Natural killer cell (primary cell): ENCODE results near the gene CACNA1S. TPM values are rescaled to one million over a fixed set of nuclear protein-coding genes. Genes with fewer than 3 reads are reported as not detected.

Experiments
- ATAC-seq, 3 donors: fragments of 150-1000 bp in 2 of 3; fragments of 200-7000 bp in 1 of 3; cut with Tn5 transposase; 1 replicate in 1 of 3; 2 replicates in 2 of 3; pipeline ENCODE4 v1.10.0; 2021; ENCODE audit warnings: mild to moderate bottlenecking in 2 of 3, moderate library complexity in 2 of 3
- DNase-seq, 2 donors: peaks; one replicate each; pipeline versions ENCODE4 v3.0.0 to v3.0.0-alpha.2; 2013 to 2021; ENCODE audit warnings: mixed read lengths in 1 of 2
- H3K27ac ChIP-seq: one replicate; pipeline ENCODE4 v1.5.1; 2013; ENCODE audit warnings: mild to moderate bottlenecking, low read length
- H3K27me3 ChIP-seq: one replicate; pipeline ENCODE4 v1.6.1; 2013; ENCODE audit warnings: low read length; ENCODE audit not compliant: control insufficient read depth, insufficient read depth
- H3K36me3 ChIP-seq: one replicate; pipeline ENCODE4 v1.6.1; 2013; ENCODE audit warnings: low read length; ENCODE audit not compliant: control insufficient read depth, insufficient read depth
- H3K4me1 ChIP-seq: one replicate; pipeline ENCODE4 v1.6.1; 2013; ENCODE audit warnings: low read length; ENCODE audit not compliant: control insufficient read depth, insufficient read depth
- H3K4me3 ChIP-seq: one replicate; pipeline ENCODE4 v1.5.1; 2013; ENCODE audit warnings: low read length
- H3K9me3 ChIP-seq: one replicate; pipeline ENCODE4 v1.6.1; 2013; ENCODE audit warnings: low read length; ENCODE audit not compliant: control insufficient read depth, insufficient read depth
- H3K27ac Mint-ChIP-seq, 2 donors: one replicate each; pipeline ENCODE4 v1.8.0; 2022; ENCODE audit warnings: mild to moderate bottlenecking in 2 of 2, mixed read lengths in 2 of 2, moderate library complexity in 1 of 2
- H3K27me3 Mint-ChIP-seq, 2 donors: one replicate each; pipeline ENCODE4 v1.8.0; 2022; ENCODE audit warnings: low read depth in 2 of 2, mixed read lengths in 2 of 2
- H3K36me3 Mint-ChIP-seq: one replicate; pipeline ENCODE4 v1.8.0; 2022; ENCODE audit warnings: mixed read lengths
- H3K4me1 Mint-ChIP-seq, 2 donors: one replicate each; pipeline ENCODE4 v1.8.0; 2022; ENCODE audit warnings: mixed read lengths in 2 of 2
- H3K4me3 Mint-ChIP-seq: one replicate; pipeline ENCODE4 v1.8.0; 2022; ENCODE audit warnings: mild to moderate bottlenecking, moderate library complexity, mixed read lengths
- H3K9me3 Mint-ChIP-seq, 2 donors: one replicate each; pipeline ENCODE4 v1.8.0; 2022; ENCODE audit warnings: mixed read lengths in 2 of 2
- WGBS: methylation state at CpG from one replicate; pipeline ENCODE4 v1.1.7; 2013; ENCODE audit warnings: missing lambda C conversion rate; ENCODE audit not compliant: insufficient coverage; 5-methylcytosine and 5-hydroxymethylcytosine counted together
- intact Hi-C: fragments of 100-400 bp; cut with micrococcal nuclease; formaldehyde crosslinking; loops from one replicate; pipeline ENCODE4 v1.14.2; 2022
- total RNA-seq, 4 donors: library from RNA; stranded (reverse); fragments of 120-200 nt in 1 of 4; gene quantifications; one replicate each; pipeline versions ENCODE4 v1.2.3 to v1.2.4, GENCODE V29; 2013 to 2022
- TF ChIP-seq, protein P1 (sequence below): fragments of 200-600 bp; IDR thresholded peaks from one replicate; pipeline ENCODE4 v1.8.0; 2022; ENCODE audit warnings: antibody characterized with exemption

CACNA1S gene
- total RNA-seq, 3 donors from 2014 or later (not counting 1 experiment from before 2014, with no cell fraction given) = not detected

DNA sequence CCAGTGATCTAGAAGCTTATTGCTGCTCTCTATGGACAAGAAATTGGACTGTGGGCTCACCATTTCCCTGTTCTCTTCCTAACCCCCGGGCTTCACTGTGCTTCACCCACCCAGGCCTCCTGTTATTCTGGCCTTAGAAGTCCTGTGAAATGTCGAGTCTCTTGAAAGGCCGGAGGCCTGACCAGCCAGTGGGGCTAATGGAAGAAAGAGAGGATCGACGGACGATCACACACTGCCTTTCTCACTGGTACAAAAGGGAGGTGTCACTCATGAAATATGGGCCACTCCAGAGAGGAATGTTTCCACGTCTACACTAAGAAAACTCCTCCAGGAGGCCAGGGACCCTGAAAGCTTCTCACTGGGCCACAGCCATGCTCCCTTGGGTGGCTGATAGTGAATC is 36.1 kb downstream of the CACNA1S start:
- Mint-ChIP-seq H3K36me3 (no peaks in the 10 kb centered on the region), H3K4me3 (no peak overlapping the region), H3K4me1 (peaks cover 0 to 5% of the 10 kb centered on the region in 2 donors), H3K27me3 (peaks cover 0 to 2% of the 10 kb centered on the region in 2 donors), H3K9me3 (no peaks in the 10 kb centered on the region), H3K27ac (no peak overlapping the region)
- TF ChIP-seq, protein P1, sequence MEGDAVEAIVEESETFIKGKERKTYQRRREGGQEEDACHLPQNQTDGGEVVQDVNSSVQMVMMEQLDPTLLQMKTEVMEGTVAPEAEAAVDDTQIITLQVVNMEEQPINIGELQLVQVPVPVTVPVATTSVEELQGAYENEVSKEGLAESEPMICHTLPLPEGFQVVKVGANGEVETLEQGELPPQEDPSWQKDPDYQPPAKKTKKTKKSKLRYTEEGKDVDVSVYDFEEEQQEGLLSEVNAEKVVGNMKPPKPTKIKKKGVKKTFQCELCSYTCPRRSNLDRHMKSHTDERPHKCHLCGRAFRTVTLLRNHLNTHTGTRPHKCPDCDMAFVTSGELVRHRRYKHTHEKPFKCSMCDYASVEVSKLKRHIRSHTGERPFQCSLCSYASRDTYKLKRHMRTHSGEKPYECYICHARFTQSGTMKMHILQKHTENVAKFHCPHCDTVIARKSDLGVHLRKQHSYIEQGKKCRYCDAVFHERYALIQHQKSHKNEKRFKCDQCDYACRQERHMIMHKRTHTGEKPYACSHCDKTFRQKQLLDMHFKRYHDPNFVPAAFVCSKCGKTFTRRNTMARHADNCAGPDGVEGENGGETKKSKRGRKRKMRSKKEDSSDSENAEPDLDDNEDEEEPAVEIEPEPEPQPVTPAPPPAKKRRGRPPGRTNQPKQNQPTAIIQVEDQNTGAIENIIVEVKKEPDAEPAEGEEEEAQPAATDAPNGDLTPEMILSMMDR = no peak
- Histone ChIP-seq H3K36me3 (no peaks in the 10 kb centered on the region), H3K27ac (no peak overlapping the region), H3K27me3 (no peaks in the 10 kb centered on the region), H3K4me3 (no peak overlapping the region), H3K4me1 (no peaks in the 10 kb centered on the region), H3K9me3 (no peaks in the 10 kb centered on the region)
- 89% methylated on average over 7 of the region's 7 CpGs for whole genome bisulfite sequencing
- ATAC-seq (no peak), DNase-seq (no peak)
- intact Hi-C loops = no loop called here

DNA sequence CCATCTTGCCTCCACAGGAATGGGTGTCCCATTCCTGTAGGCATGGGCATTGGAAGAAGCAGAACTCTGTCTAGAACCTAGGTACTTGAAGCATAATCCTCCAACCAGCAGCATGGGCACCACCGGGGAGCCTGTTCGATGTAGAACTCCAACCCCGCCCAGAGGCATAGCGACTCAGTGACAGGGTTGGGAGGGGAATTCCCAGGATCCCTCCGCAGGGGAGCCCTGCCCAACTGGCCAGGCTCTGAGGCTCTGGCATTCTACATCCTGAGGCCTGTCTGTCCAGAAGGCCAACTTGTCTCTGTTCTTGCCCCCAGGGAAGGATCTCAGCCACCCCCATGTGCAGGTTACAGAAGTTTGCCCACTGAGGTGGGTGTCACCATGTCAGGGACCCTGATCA is 38.2 kb downstream of the CACNA1S start:
- H3K4me3 Mint-ChIP-seq = no peak overlapping the region
- H3K27me3 ChIP-seq = no peaks in the 10 kb centered on the region
- no peaks in the 10 kb centered on the region for H3K9me3 Mint-ChIP-seq
- no peaks in the 10 kb centered on the region for H3K9me3 ChIP-seq
- no peaks in the 10 kb centered on the region for H3K36me3 Mint-ChIP-seq
- no peak overlapping the region for H3K27ac Mint-ChIP-seq
- no peak overlapping the region for H3K4me3 ChIP-seq
- H3K27me3 Mint-ChIP-seq = no peaks in the 10 kb centered on the region
- WGBS = 97% methylated on average over 5 of the region's 5 CpGs
- H3K4me1 Mint-ChIP-seq = peaks cover 0 to 5% of the 10 kb centered on the region in 2 donors
- TF ChIP-seq, protein P1 = no peak
- intact Hi-C loops = no loop called here
- DNase-seq (no peak), ATAC-seq (no peak)
- H3K4me1 ChIP-seq = no peaks in the 10 kb centered on the region
- H3K36me3 ChIP-seq = no peaks in the 10 kb centered on the region
- H3K27ac ChIP-seq = no peak overlapping the region

DNA sequence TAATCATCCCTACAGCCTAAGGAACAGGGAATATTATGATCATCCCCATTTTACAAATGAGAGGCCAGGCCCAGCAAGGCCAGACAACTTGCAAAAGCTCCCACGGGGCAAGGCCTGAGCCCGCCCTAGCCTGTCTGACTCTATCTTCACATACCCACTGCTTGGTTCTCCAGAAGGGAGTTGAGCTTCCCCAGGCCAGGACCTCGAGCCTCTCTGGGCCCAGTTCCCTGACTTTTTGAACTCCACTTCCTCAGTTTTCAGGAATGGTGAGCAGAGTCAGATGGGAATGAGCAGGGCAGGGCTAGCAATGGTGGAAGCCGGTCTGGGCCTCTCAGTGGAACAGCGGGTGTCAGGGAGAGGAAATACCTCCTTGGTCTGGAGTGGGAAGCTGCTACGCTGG is 39.3 kb downstream of the CACNA1S start:
- DNase-seq (no peak), ATAC-seq (no peak)
- no peaks in the 10 kb centered on the region for H3K36me3 Mint-ChIP-seq
- WGBS = 90% methylated on average over 6 of the region's 6 CpGs
- no peaks in the 10 kb centered on the region for H3K36me3 ChIP-seq
- H3K27ac Mint-ChIP-seq = no peak overlapping the region
- H3K4me1 ChIP-seq = no peaks in the 10 kb centered on the region
- no peaks in the 10 kb centered on the region for H3K27me3 Mint-ChIP-seq
- TF ChIP-seq, protein P1 = no peak
- no peaks in the 10 kb centered on the region for H3K9me3 ChIP-seq
- intact Hi-C loops = no loop called here
- H3K9me3 Mint-ChIP-seq = no peaks in the 10 kb centered on the region
- H3K4me3 ChIP-seq = no peak overlapping the region
- H3K27ac ChIP-seq = no peak overlapping the region
- no peaks in the 10 kb centered on the region for H3K27me3 ChIP-seq
- no peak overlapping the region for H3K4me3 Mint-ChIP-seq
- H3K4me1 Mint-ChIP-seq = peaks cover 0 to 5% of the 10 kb centered on the region in 2 donors

DNA sequence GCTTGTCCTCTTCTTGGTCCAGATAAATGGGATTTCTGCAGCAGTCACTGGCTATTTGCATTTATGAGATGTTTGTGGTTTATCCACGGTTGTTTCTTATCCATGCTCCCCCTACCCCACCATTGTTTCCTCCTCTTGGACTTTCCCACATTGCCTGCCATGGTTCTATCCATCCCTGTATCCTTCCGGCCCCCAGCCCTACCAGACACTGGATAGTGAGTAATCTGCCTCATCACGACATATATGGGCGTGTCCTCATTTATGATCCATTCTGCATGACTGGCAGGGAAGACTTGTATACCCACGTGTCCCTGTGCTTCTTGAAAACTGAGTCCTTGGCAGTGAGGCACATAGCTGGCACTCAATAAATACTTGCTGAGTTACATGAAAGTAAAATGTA is 40.1 kb downstream of the CACNA1S start:
- intact Hi-C loops = no loop called here
- Histone ChIP-seq H3K27ac (no peak overlapping the region), H3K27me3 (no peaks in the 10 kb centered on the region), H3K4me1 (no peaks in the 10 kb centered on the region), H3K4me3 (no peak overlapping the region), H3K9me3 (no peaks in the 10 kb centered on the region), H3K36me3 (no peaks in the 10 kb centered on the region)
- ATAC-seq (no peak), DNase-seq (no peak)
- whole genome bisulfite sequencing = 71% methylated on average over 5 of the region's 5 CpGs
- Mint-ChIP-seq H3K4me1 (peaks cover 0 to 5% of the 10 kb centered on the region in 2 donors), H3K4me3 (no peak overlapping the region), H3K9me3 (no peaks in the 10 kb centered on the region), H3K36me3 (no peaks in the 10 kb centered on the region), H3K27me3 (no peaks in the 10 kb centered on the region), H3K27ac (no peak overlapping the region)
- TF ChIP-seq, protein P1 = no peak
